HUES64 (cell line): ENCODE results near the gene ZMYM5. TPM values are rescaled to one million over a fixed set of nuclear protein-coding genes. Genes with fewer than 3 reads are reported as not detected.
"Not testable (repeated sequence)": the region's sequence is repeated elsewhere in the genome, so short reads cannot be mapped to it uniquely, and the experiment has no call there.

ENCODE experiments used
- H3K27ac ChIP-seq: 2 replicates; pipeline ENCODE4 v1.7.0; 2013; ENCODE audit warnings: low read depth, low read length, inconsistent platforms
- H3K27me3 ChIP-seq: 2 replicates; pipeline ENCODE4 v1.6.1; 2013; ENCODE audit warnings: mild to moderate bottlenecking, low read length; ENCODE audit not compliant: insufficient read depth
- H3K36me3 ChIP-seq: 2 replicates; pipeline ENCODE4 v1.6.1; 2013; ENCODE audit warnings: mild to moderate bottlenecking, low read length; ENCODE audit not compliant: insufficient read depth
- H3K4me1 ChIP-seq: 2 replicates; pipeline ENCODE4 v1.6.1; 2013; ENCODE audit warnings: mild to moderate bottlenecking, low read length, moderate library complexity; ENCODE audit not compliant: insufficient read depth
- H3K4me3 ChIP-seq: 2 replicates; pipeline ENCODE4 v1.5.1; 2013; ENCODE audit warnings: mild to moderate bottlenecking, low read length, moderate library complexity
- H3K9ac ChIP-seq: 2 replicates; pipeline ENCODE4 v1.6.1; 2013; ENCODE audit warnings: mild to moderate bottlenecking, low read depth, low read length
- H3K9me3 ChIP-seq: 2 replicates; pipeline ENCODE4 v1.6.1; 2013; ENCODE audit warnings: low read depth, low read length; ENCODE audit not compliant: insufficient read depth
- WGBS: fragments of 150-250, 120-280 bp; methylation state at CpG from one replicate; pipeline ENCODE4 v1.1.7; 2013; ENCODE audit warnings: missing lambda C conversion rate; 5-methylcytosine and 5-hydroxymethylcytosine counted together
- polyA plus RNA-seq, 2 experiments: library from polyadenylated mRNA; stranded (reverse); fragments of 50-300 nt; gene quantifications; one replicate each; pipeline ENCODE4 v1.2.3, GENCODE V29; 2013

Gene ZMYM5
- 7.7 TPM for polyA plus RNA-seq (2013, experiment 1 of 2)
- 8.4 TPM for polyA plus RNA-seq (2013, experiment 2 of 2)

DNA sequence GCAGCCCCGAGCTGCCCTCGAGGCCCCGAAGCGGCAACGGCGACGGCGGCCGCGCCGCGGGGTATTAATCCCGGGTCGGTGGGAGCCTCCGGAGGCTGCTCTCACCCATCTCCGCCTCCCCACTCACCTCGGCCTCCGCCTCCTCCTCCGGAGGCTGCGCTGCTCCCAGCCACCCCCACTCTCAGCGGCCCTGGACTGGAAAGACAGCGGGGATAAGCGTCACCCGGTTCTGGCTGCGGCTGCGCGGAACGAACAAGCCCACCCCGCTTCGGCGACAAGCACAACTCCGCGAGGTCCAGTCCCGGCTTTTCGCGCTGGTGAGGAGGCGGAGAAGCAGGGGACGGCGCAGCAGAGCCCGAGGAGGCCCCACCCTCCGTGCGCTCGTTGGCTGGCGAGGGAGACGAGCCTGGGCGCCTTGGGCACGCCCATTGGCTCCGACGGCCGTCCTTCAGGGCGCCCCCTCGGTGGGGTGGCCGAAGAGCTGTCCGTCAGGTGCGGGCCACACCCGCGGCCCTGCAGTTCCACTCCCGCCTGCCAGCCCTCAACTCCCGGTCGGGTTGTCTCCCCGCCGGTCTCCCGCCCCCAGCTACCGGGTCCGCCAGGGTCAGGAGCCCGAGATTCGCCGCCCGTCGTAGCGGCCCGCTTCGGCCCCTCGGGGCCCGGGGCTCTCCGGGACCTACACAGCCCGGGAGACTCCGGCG, at the start of gene ZMYM5:
TSS of gene ZMYM5 (minus strand) at position 327 of the 701 bp plus-strand sequence. CDS start 11,469 bp downstream, outside the sequence.
- H3K27me3 ChIP-seq: no peaks in the 10 kb centered on the region

DNA sequence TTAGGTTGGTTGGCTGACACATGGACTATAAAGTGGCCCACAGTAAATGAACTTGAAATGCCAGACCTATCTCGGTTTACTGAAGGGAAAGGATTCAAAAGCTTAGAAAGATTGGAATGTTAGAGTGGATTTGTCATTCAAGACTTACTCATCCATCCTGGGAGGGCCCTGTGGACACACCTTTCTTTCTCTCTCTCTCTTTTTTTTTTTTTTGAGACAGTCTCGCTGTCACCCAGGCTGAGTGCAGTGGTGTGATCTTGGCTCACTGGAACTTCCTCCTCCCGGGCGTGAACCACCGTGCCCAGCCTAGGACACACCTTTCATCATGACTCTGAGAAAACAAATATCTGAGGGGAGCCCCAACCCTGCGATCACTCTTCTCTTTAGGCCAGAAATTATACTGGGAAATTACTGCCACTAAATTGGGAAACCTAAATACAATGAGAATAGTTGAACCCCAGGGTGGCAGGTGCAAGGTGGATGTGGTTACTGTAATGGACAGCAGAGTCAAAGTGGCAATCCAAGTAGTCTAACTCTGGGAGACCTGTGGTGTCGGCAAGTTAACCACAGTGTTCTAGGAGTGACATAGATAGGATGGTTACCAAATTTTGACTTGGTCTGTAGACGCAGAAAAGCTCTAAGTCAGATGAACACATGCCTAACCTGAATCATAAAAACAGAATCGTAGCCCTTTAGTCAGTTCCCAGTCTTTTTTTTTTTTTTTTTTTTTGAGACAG, 47.1 kb upstream of the ZMYM5 start:
- Histone ChIP-seq H3K27ac (no peak overlapping the region), H3K4me1 (no peaks in the 10 kb centered on the region), H3K36me3 (no peaks in the 10 kb centered on the region), H3K27me3 (no peaks in the 10 kb centered on the region), H3K9ac (no peak overlapping the region), H3K9me3 (no peaks in the 10 kb centered on the region), H3K4me3 (no peak overlapping the region)
- 90% methylated on average over 9 of the region's 9 CpGs for WGBS

More for the DNA sequence above, at the start of gene ZMYM5:
- H3K9me3 ChIP-seq: no peaks in the 10 kb centered on the region
- H3K36me3 ChIP-seq: peaks cover 3% of the 10 kb centered on the region; the same call in 1 of the 2 replicates
- H3K9ac ChIP-seq: peak within 1 kb of the TSS; percentile 90
- peak within 1 kb of the TSS; percentile 93 for H3K27ac ChIP-seq
- under 1% methylated on average over 79 of the region's 79 CpGs for WGBS
- H3K4me1 ChIP-seq: peaks cover 20% of the 10 kb centered on the region
- H3K4me3 ChIP-seq: peak within 1 kb of the TSS; percentile 74

DNA sequence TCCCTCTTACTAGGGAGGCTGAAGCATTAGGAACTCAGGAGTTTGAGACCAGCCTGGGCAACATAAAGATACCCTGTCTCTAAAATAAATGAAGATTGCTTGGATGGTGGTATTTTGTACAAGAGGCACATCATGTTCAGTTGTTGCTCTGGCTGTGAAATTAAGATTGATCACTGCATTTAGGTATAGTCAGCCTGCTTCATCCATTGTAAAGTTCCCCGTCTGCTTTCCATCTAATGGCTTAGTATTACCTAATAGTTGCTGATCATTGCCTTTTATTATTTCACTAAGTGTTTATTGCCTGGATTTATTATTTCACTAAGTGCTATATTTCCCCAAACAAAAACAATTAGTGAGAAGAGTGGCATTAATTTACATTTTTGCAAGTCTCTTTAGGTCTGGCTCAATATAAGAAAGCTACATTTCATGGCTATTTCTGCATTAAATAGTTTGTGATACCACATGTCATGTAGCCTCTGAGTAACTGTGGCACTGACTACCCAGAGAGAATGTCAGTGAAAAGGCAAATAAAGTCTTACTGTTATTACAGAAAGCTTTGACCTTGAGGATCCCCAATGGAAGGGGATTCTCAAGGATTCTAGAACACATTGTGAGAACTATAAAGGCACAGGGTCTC, 45.0 kb upstream of the ZMYM5 start:
- no peak overlapping the region for H3K4me3 ChIP-seq
- H3K27me3 ChIP-seq: no peaks in the 10 kb centered on the region
- no peaks in the 10 kb centered on the region for H3K9me3 ChIP-seq
- no CpG with 5 or more reads among the region's 1 CpG for WGBS
- H3K27ac ChIP-seq: no peak overlapping the region
- no peaks in the 10 kb centered on the region for H3K4me1 ChIP-seq
- no peak overlapping the region for H3K9ac ChIP-seq
- no peaks in the 10 kb centered on the region for H3K36me3 ChIP-seq

DNA sequence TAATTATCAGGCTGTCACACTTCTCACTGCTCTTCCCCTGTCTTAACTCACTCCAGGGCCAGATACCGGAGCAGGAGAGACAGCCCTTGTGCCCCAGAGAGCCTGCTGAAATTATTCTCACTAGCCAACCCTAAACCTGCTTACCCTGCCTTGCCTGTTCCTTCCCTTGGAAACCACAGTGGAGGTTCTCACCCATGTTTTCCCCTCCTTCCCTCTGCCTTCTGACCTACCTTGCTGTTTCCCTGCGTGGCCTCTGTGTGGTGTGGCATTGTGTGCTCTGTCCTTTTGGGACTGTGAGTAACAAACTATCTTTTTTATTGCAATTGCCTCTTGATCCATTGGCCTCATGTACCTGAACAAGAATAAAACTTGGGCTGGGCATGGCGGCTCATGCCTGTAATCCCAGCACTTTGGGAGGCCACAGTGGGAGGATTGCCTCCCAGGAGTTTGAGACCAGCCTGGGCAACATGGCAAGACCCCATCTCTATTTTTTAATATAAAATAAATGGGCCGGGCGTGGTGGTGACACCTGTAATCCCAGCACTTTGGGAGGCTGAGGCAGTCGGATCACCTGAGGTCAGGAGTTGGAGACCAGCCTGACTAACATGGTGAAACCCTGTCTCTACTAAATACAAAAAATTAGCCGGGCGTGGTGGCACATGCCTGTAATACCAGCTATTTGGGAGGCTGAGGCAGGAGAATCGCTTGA, 42.2 kb upstream of the ZMYM5 start:
- not testable (repeated sequence) for H3K9me3 ChIP-seq, H3K9ac ChIP-seq
- 81% methylated on average over 8 of the region's 9 CpGs for WGBS

DNA sequence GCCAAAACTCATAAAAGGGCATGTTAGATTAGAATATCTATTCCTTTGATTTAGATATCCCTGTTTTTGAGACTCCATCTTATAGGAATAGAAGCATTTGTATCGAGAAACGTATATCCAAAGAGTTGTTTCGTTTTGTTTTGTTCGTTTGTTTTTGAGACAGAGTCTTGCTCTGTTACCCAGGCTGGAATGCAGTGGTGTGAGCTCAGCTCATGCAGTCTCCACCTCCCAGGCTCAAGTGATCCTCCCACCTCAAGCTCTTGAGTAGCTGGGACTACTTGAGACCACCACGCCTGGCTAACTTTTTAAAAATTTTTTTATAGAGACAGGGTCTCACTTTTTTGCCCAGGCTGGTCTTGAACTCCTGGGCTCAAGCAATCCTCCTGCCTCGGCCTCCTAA, 26.6 kb upstream of the ZMYM5 start:
- Histone ChIP-seq H3K4me3 (no peak overlapping the region), H3K9me3 (no peaks in the 10 kb centered on the region), H3K36me3 (no peaks in the 10 kb centered on the region), H3K27ac (no peak overlapping the region), H3K9ac (no peak overlapping the region), H3K27me3 (no peaks in the 10 kb centered on the region), H3K4me1 (no peaks in the 10 kb centered on the region)
- WGBS: 96% methylated on average over 6 of the region's 6 CpGs

More for the DNA sequence above, 42.2 kb upstream of the ZMYM5 start:
- not testable (repeated sequence) for H3K4me1 ChIP-seq, H3K27me3 ChIP-seq, H3K27ac ChIP-seq, H3K36me3 ChIP-seq, H3K4me3 ChIP-seq

DNA sequence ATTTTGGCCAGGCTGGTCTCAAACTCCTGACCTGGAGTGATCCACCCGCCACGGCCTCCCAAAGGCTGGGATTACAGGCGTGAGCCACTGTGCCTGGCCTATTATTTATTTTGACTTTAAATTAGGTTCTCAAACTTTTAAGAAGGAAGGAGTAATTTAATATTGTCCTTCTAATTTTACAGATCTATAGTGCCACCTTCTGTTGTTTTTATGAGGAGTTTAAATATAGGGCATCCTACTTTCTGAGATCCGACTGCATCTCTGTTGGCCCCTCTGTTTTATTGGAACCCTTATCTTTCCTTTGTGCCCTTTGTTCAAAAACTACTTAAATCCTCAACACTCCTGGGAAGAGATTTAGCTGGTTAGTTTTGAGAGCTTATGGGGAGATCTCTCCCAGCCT, 25.4 kb upstream of the ZMYM5 start:
- Histone ChIP-seq H3K9ac (no peak overlapping the region), H3K9me3 (no peaks in the 10 kb centered on the region), H3K4me3 (no peak overlapping the region), H3K27me3 (no peaks in the 10 kb centered on the region), H3K36me3 (no peaks in the 10 kb centered on the region), H3K4me1 (no peaks in the 10 kb centered on the region), H3K27ac (no peak overlapping the region)
- WGBS: 97% methylated on average over 3 of the region's 4 CpGs

DNA sequence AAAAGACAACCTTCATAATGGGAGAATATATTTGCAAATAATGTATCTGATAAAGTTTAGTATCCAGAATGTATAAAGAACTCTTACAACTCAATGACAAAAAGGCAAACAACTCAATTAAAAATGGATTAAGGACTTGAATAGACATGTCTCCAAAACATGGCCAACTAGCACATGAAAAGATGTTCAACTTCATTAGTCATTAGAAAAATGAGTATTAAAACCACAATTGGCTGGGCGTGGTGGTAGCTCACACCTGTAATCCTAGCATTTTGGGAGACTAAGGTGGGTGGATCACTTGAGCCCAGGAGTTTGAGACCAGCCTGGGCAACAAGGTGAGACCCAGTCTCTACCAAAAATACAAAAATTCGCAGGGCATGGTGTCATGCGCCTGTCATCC, 18.8 kb upstream of the ZMYM5 start:
- Histone ChIP-seq H3K9ac (no peak overlapping the region), H3K4me1 (no peaks in the 10 kb centered on the region), H3K36me3 (no peaks in the 10 kb centered on the region), H3K9me3 (no peaks in the 10 kb centered on the region), H3K27me3 (no peaks in the 10 kb centered on the region), H3K27ac (no peak overlapping the region), H3K4me3 (no peak overlapping the region)
- 89% methylated on average over 3 of the region's 3 CpGs for WGBS

DNA sequence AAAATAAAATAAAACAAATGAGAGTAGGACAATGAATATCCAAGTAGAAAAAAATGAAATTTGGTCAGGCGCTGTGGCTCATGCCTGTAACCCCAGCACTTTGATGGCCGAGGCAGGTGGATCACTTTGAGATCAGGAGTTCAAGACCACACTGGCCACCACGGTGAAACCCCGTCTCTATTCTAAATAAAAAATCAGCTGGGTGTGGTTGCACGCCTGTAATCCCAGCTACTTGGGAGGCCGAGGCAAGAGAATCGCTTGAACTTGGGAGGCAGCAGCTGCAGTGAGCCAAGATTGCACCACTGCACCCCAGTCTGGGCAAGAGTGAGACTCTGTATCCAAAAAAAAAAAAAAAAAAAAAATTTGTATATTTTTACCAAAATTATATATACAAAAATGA, 18.2 kb upstream of the ZMYM5 start:
- Histone ChIP-seq H3K4me3 (no peak overlapping the region), H3K27ac (no peak overlapping the region), H3K4me1 (no peaks in the 10 kb centered on the region), H3K36me3 (no peaks in the 10 kb centered on the region), H3K9me3 (no peaks in the 10 kb centered on the region), H3K9ac (no peak overlapping the region), H3K27me3 (no peaks in the 10 kb centered on the region)
- WGBS: 96% methylated on average over 7 of the region's 7 CpGs

DNA sequence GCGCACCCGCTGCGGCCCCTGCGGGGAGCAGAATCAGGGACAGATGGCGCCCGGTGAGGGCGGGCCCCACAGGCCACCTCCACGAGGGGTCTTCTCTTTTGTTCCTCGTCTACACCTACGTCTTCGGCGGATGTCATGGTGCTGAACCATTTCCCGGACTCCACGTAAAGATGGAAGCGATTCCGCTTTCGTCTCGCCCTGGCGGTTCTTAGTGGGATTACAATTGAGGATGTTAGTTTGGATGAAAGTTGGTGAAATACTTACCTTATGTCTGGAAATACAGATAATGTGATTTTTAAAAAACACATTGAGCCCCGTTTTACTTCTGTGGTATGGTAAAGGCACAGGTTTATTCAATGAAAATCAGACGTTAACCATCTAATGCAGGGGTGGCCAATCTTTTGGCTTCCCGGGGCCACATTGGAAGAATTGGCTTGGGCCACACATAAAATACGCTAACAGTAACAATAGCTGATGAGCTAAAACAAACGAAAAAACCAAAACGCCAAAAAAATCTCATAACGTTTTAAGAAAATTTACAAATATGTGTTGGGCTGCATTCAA, 1.4 kb upstream of the ZMYM5 start:
- peak overlapping the region; percentile 90 for H3K9ac ChIP-seq
- H3K27me3 ChIP-seq: no peaks in the 10 kb centered on the region
- no peaks in the 10 kb centered on the region for H3K9me3 ChIP-seq
- peak overlapping the region; percentile 93 for H3K27ac ChIP-seq
- H3K4me1 ChIP-seq: peaks cover 20% of the 10 kb centered on the region
- H3K36me3 ChIP-seq: no peaks in the 10 kb centered on the region
- WGBS: 60% methylated on average over 26 of the region's 26 CpGs
- peak overlapping the region; percentile 74 for H3K4me3 ChIP-seq

DNA sequence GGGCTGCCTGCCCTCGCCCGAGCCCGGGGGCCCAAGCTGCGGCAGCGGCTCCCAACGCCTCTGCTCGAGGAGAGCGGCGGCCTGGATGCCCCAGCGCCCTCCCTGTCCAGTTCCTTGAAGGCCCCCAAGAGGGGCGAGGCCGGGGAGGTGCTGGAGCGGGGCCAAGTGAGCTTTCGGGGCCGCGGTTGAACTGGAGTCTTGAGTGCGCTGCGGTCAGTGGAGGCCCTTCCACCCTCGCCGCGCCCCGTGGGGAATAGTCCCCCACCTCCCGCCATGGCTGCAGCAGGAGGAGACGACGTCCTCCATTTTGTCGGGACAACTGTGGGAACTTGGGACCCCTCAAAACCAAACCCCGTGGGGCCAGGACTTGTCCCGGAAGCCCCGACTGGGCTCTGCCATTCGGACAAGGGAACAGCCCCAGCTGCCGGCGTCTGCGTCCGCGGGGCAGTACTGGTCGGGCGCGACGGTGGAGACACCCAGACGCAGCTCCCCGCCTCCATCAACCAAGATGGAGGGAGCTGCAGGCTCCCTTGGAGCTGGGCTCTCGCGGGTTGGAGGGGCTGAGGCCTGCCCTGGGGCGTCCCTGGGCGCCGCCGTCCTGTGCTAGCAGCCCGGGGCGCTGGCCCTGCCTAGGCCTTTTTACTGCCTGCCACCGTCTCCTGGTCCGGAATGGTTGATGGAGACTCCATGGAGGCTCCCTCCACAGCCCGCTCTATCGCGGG, 736 bp upstream of the ZMYM5 start:
- Histone ChIP-seq H3K9me3 (no peaks in the 10 kb centered on the region), H3K27ac (peak overlapping the region; percentile 93), H3K4me3 (peak overlapping the region; percentile 74), H3K36me3 (no peaks in the 10 kb centered on the region), H3K4me1 (peaks cover 20% of the 10 kb centered on the region), H3K9ac (peak overlapping the region; percentile 90), H3K27me3 (no peaks in the 10 kb centered on the region)
- 34% methylated on average over 54 of the region's 54 CpGs for WGBS
